K562 (cell line): ENCODE measurements around the gene CSNK1D. TPM values are rescaled to one million over a fixed set of nuclear protein-coding genes. Genes with fewer than 3 reads are reported as not detected.

Experiments
- CEBPG ChIP-seq, 3 experiments: fragments of 200-800 bp in 1 of 3; sonication (Bioruptor generic) in 1 of 3; sonication (generic) in 1 of 3; formaldehyde crosslinking in 1 of 3; IDR thresholded peaks in 2 of 3; conservative IDR thresholded peaks in 1 of 3; 2 replicates each; pipeline versions ENCODE4 v1.6.1 to v1.8.0; 2016 to 2022; ENCODE audit warnings: missing compliant biosample characterization in 2 of 3, missing genetic modification characterization in 2 of 3, mild to moderate bottlenecking in 1 of 3, missing genetic modification reagents in 1 of 3
- ESRRA ChIP-seq: fragments of 450-650 bp; IDR thresholded peaks from 2 replicates; pipeline ENCODE4 v1.6.1; 2014; ENCODE audit warnings: low read depth, mild to moderate bottlenecking, moderate library complexity, borderline replicate concordance
- ESRRB ChIP-seq: fragments of 250-450 bp; sonication (Bioruptor Pico); IDR thresholded peaks from 2 replicates; pipeline ENCODE4 v1.5.0; 2020; ENCODE audit warnings: mild to moderate bottlenecking, moderate library complexity, borderline replicate concordance
- NR2C2 ChIP-seq, 2 experiments: fragments of 200-800 bp in 1 of 2; sonication (Bioruptor generic) in 1 of 2; sonication (generic) in 1 of 2; formaldehyde crosslinking in 1 of 2; IDR thresholded peaks; 2 replicates each; pipeline versions ENCODE4 v1.6.1 to v1.8.0; 2016 to 2022; ENCODE audit warnings: mild to moderate bottlenecking in 1 of 2, missing compliant biosample characterization in 1 of 2, missing genetic modification characterization in 1 of 2, missing genetic modification reagents in 1 of 2
- PURB ChIP-seq: sonication (generic); formaldehyde crosslinking; IDR thresholded peaks from 2 replicates; pipeline ENCODE4 v1.9.0; 2021; ENCODE audit warnings: low read depth, mild to moderate bottlenecking, missing genetic modification reagents
- TAF7 ChIP-seq: fragments of 450-650 bp; IDR thresholded peaks from 2 replicates; pipeline ENCODE4 v1.6.1; 2016; ENCODE audit warnings: missing genetic modification characterization, missing compliant biosample characterization
- TCF7 ChIP-seq: sonication (generic); IDR thresholded peaks from 2 replicates; pipeline ENCODE4 v1.6.1; 2016; ENCODE audit warnings: antibody characterized with exemption, borderline replicate concordance
- TOE1 ChIP-seq, 2 experiments: fragments of 450-650 bp in 1 of 2; sonication (generic) in 1 of 2; formaldehyde crosslinking in 1 of 2; IDR thresholded peaks; 2 replicates each; pipeline versions ENCODE4 v1.7.1 to v1.8.0; 2016 to 2022; ENCODE audit warnings: borderline replicate concordance in 2 of 2, mild to moderate bottlenecking in 2 of 2, antibody characterized with exemption in 1 of 2, inconsistent platforms in 1 of 2, low read depth in 1 of 2, missing genetic modification reagents in 1 of 2, moderate library complexity in 1 of 2
- U2AF1 ChIP-seq: fragments of 200-400 bp; formaldehyde crosslinking; optimal IDR thresholded peaks from 2 replicates; pipeline ENCODE3; 2017; ENCODE audit warnings: mild to moderate bottlenecking, low read depth, low read length, moderate library complexity
- ZNF431 ChIP-seq: sonication (generic); formaldehyde crosslinking; IDR thresholded peaks from 2 replicates; pipeline ENCODE4 v1.8.0; 2022; ENCODE audit warnings: mild to moderate bottlenecking, missing genetic modification reagents
- polyA plus RNA-seq, 8 experiments: library from polyadenylated mRNA; depleted of rRNA in 4 of 8; stranded (reverse) in 5 of 8; unstranded in 3 of 8; fragments of >200 nt; fragmentation: Nextera tagmentation in 2 of 8; fragmentation: Illumina TruSeq in 1 of 8; extraction: Ambion mirVana in 2 of 8; extraction: Trizol in 1 of 8; gene quantifications; 2 replicates each; pipeline versions ENCODE4 v1.2.1 to v1.2.3, GENCODE V29; 2011 to 2014; ENCODE audit warnings: inconsistent platforms in 1 of 8, missing spikeins in 1 of 8
- total RNA-seq, 7 experiments: library from RNA; depleted of rRNA in 6 of 7; stranded (reverse); fragments of >200 nt in 6 of 7; fragmentation: Illumina TruSeq in 2 of 7; extraction: Trizol in 2 of 7; gene quantifications; 2 replicates each; pipeline versions ENCODE4 v1.2.1 to v1.2.3, GENCODE V29; 2011 to 2021; ENCODE audit warnings: low replicate concordance in 1 of 7
- TF ChIP-seq, protein P1 (sequence below), 2 experiments: fragments of 450-650 bp; IDR thresholded peaks; 2 replicates each; pipeline ENCODE4 v1.6.1; 2016
- TF ChIP-seq, protein P2 (sequence below): fragments of 250-450 bp; sonication (Bioruptor Pico); IDR thresholded peaks from 2 replicates; pipeline ENCODE4 v1.8.0; 2021; ENCODE audit warnings: borderline replicate concordance, mild to moderate bottlenecking, moderate library complexity; ENCODE audit not compliant: poor library complexity, severe bottlenecking
- TF ChIP-seq, protein P3 (sequence below): sonication (generic); formaldehyde crosslinking; IDR thresholded peaks from 2 replicates; pipeline ENCODE4 v1.8.0; 2023; ENCODE audit warnings: mild to moderate bottlenecking, missing genetic modification reagents
- TF ChIP-seq, protein P4 (sequence below): fragments of 250-450 bp; sonication (Bioruptor Pico); IDR thresholded peaks from 2 replicates; pipeline ENCODE4 v1.8.0; 2021; ENCODE audit warnings: mild to moderate bottlenecking, moderate library complexity
- TF ChIP-seq, protein P5 (sequence below): fragments of 450-650 bp; IDR thresholded peaks from 2 replicates; pipeline ENCODE4 v1.6.1; 2016
- TF ChIP-seq, protein P6 (sequence below): fragments of 250-450 bp; sonication (Bioruptor Pico); IDR thresholded peaks from 2 replicates; pipeline ENCODE4 v1.8.0; 2022; ENCODE audit warnings: inconsistent platforms, mild to moderate bottlenecking, moderate library complexity, borderline replicate concordance

CSNK1D gene
- total and polyA plus RNA-seq, 9 of the 15 experiments (the other 6 are each of a cell fraction or from before 2014, with no cell fraction given): 6.5 to 133 (median 41.3) TPM

DNA sequence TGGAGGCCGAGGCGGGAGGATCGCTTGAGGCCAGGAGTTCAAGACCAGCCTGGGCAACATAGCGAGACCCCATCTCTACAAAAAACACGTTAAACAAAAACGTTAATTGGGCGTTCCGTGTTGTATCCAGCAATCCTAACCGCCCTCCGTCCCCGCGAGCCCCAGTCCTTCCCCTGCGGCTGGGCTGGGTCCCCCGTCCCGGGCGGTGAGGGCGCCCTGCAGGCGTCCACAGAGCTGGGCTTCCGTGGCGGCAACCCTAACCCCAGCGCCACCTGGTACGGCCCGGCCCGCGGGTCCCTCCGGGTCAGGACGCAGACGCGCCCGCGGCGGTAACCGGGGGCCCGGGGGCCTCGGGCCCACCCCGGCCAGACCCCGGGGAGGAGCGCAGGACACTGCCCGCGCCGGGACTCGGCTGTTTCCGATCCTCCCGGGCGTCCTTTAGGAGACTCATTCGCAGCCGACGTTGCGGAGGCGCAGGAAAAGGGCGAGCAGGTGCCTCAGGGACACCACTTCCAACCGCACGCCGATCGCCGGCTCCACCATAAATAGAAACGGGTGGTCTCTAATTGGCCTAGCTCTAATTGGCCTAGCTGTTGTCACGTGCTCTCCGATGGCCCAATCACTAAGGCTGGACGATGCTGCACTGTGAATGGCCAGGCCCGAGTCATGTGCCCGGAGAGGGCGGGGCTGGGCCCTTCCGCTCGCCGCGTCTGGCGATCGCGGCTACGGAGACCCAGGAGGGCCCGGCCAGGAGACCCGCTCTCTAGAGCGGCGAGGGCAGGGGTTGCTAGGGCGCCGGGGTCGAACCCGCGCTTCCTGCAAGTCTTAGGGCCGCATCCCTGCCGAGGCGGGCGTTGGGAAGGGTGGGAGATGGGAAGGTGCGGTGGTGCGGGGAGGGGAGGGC, 19.0 kb upstream of the CSNK1D start (continued):
- TF ChIP-seq NR2C2 (CRISPR knock-in tag; IDR thresholded peaks at IDR 0.05): 0 out of 2 replicates have a peak, but pooled peaks have one; percentile 39
- no peak; the same call in 1 of the 2 replicates for TF ChIP-seq NR2C2 (tag; IDR thresholded peaks at IDR 0.05)
- TF ChIP-seq ZNF431 (CRISPR knock-in tag): 0 out of 2 replicates have a peak, but pooled peaks have one; percentile 61
- no peak for TF ChIP-seq ESRRB
- TF ChIP-seq TAF7 (tag): peak; percentile 41; the same call in 1 of the 2 replicates
- TF ChIP-seq, protein P1, sequence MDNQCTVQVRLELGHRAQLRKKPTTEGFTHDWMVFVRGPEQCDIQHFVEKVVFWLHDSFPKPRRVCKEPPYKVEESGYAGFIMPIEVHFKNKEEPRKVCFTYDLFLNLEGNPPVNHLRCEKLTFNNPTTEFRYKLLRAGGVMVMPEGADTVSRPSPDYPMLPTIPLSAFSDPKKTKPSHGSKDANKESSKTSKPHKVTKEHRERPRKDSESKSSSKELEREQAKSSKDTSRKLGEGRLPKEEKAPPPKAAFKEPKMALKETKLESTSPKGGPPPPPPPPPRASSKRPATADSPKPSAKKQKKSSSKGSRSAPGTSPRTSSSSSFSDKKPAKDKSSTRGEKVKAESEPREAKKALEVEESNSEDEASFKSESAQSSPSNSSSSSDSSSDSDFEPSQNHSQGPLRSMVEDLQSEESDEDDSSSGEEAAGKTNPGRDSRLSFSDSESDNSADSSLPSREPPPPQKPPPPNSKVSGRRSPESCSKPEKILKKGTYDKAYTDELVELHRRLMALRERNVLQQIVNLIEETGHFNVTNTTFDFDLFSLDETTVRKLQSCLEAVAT (IDR thresholded peaks at IDR 0.05): peak; percentile 47 to 55; a peak in 2 of 4 replicates
- peak; percentile 72; the same call in 1 of the 2 replicates for TF ChIP-seq ESRRA
- TF ChIP-seq TCF7: no peak
- TF ChIP-seq CEBPG (CRISPR knock-in tag; IDR thresholded peaks at IDR 0.05): no peak
- no peak for TF ChIP-seq CEBPG (tag; conservative IDR thresholded peaks at IDR 0.05 in 1 of 2, IDR thresholded peaks at IDR 0.05 in 1 of 2)
- TF ChIP-seq, protein P2, sequence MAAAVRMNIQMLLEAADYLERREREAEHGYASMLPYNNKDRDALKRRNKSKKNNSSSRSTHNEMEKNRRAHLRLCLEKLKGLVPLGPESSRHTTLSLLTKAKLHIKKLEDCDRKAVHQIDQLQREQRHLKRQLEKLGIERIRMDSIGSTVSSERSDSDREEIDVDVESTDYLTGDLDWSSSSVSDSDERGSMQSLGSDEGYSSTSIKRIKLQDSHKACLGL (CRISPR knock-in tag): no peak
- TF ChIP-seq U2AF1: peak; percentile 72
- TF ChIP-seq, protein P3, sequence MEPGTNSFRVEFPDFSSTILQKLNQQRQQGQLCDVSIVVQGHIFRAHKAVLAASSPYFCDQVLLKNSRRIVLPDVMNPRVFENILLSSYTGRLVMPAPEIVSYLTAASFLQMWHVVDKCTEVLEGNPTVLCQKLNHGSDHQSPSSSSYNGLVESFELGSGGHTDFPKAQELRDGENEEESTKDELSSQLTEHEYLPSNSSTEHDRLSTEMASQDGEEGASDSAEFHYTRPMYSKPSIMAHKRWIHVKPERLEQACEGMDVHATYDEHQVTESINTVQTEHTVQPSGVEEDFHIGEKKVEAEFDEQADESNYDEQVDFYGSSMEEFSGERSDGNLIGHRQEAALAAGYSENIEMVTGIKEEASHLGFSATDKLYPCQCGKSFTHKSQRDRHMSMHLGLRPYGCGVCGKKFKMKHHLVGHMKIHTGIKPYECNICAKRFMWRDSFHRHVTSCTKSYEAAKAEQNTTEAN (CRISPR knock-in tag): no peak
- TF ChIP-seq PURB: no peak
- TF ChIP-seq, protein P4, sequence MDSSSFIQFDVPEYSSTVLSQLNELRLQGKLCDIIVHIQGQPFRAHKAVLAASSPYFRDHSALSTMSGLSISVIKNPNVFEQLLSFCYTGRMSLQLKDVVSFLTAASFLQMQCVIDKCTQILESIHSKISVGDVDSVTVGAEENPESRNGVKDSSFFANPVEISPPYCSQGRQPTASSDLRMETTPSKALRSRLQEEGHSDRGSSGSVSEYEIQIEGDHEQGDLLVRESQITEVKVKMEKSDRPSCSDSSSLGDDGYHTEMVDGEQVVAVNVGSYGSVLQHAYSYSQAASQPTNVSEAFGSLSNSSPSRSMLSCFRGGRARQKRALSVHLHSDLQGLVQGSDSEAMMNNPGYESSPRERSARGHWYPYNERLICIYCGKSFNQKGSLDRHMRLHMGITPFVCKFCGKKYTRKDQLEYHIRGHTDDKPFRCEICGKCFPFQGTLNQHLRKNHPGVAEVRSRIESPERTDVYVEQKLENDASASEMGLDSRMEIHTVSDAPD (CRISPR knock-in tag): no peak
- peak; percentile 99 for TF ChIP-seq TOE1 (IDR thresholded peaks at IDR 0.05; ENCODE audit: borderline replicate concordance)
- no peak for TF ChIP-seq TOE1 (CRISPR knock-in tag; IDR thresholded peaks at IDR 0.05; ENCODE audit: borderline replicate concordance, low read depth)
- TF ChIP-seq, protein P5, sequence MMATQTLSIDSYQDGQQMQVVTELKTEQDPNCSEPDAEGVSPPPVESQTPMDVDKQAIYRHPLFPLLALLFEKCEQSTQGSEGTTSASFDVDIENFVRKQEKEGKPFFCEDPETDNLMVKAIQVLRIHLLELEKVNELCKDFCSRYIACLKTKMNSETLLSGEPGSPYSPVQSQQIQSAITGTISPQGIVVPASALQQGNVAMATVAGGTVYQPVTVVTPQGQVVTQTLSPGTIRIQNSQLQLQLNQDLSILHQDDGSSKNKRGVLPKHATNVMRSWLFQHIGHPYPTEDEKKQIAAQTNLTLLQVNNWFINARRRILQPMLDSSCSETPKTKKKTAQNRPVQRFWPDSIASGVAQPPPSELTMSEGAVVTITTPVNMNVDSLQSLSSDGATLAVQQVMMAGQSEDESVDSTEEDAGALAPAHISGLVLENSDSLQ: peak; percentile 24; the same call in 1 of the 2 replicates
- TF ChIP-seq, protein P6, sequence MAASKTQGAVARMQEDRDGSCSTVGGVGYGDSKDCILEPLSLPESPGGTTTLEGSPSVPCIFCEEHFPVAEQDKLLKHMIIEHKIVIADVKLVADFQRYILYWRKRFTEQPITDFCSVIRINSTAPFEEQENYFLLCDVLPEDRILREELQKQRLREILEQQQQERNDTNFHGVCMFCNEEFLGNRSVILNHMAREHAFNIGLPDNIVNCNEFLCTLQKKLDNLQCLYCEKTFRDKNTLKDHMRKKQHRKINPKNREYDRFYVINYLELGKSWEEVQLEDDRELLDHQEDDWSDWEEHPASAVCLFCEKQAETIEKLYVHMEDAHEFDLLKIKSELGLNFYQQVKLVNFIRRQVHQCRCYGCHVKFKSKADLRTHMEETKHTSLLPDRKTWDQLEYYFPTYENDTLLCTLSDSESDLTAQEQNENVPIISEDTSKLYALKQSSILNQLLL (CRISPR knock-in tag): no peak
